Mesenchymal stem cell (in vitro differentiated cells and primary cell): ENCODE measurements around the gene MPHOSPH10.
A peak's percentile ranks its signal among the peaks of the same experiment; 100 is the strongest.

ENCODE experiments used
- DNase-seq: peaks from one replicate; pipeline ENCODE4 v3.0.0-alpha.2; 2013
- H2AFZ ChIP-seq: one replicate; pipeline ENCODE4 v1.6.1; 2013; ENCODE audit warnings: low read depth, mild to moderate bottlenecking, control low read depth, inconsistent platforms, low read length, moderate library complexity
- H2AK5ac ChIP-seq: 2 replicates; pipeline ENCODE4 v1.6.1; 2013; ENCODE audit warnings: low read length, moderate library complexity, mild to moderate bottlenecking, inconsistent platforms; ENCODE audit not compliant: severe bottlenecking
- H2BK120ac ChIP-seq: one replicate; pipeline ENCODE4 v1.6.1; 2013; ENCODE audit warnings: low read depth, mild to moderate bottlenecking, inconsistent platforms, low read length, moderate library complexity
- H2BK12ac ChIP-seq, 2 experiments: one replicate each; pipeline ENCODE4 v1.6.1; 2013; ENCODE audit warnings: inconsistent platforms in 2 of 2, low read length in 2 of 2, mild to moderate bottlenecking in 2 of 2, moderate library complexity in 2 of 2, control low read depth in 1 of 2
- H2BK15ac ChIP-seq: one replicate; pipeline ENCODE4 v1.6.1; 2013; ENCODE audit warnings: mild to moderate bottlenecking, low read depth, inconsistent platforms; ENCODE audit not compliant: poor library complexity, severe bottlenecking
- H2BK5ac ChIP-seq: 2 replicates; pipeline ENCODE4 v1.6.1; 2013; ENCODE audit warnings: low read depth, mild to moderate bottlenecking, low read length, control low read depth, inconsistent platforms; ENCODE audit not compliant: poor library complexity, severe bottlenecking
- H3K14ac ChIP-seq, 2 experiments: one replicate each; pipeline ENCODE4 v1.6.1; 2013; ENCODE audit warnings: inconsistent platforms in 2 of 2, low read length in 2 of 2, control low read depth in 1 of 2, mild to moderate bottlenecking in 1 of 2, moderate library complexity in 1 of 2
- H3K18ac ChIP-seq, 2 experiments: one replicate each; pipeline ENCODE4 v1.6.1; 2013; ENCODE audit warnings: inconsistent platforms in 2 of 2, low read length in 2 of 2, control low read depth in 1 of 2, low read depth in 1 of 2, mild to moderate bottlenecking in 1 of 2
- H3K23ac ChIP-seq, 2 experiments: one replicate each; pipeline ENCODE4 v1.6.1; 2013; ENCODE audit warnings: inconsistent platforms in 2 of 2, low read length in 2 of 2, mild to moderate bottlenecking in 2 of 2, moderate library complexity in 2 of 2, control low read depth in 1 of 2
- H3K27ac ChIP-seq: 2 replicates; pipeline ENCODE4 v1.5.1; 2013; ENCODE audit warnings: mild to moderate bottlenecking, moderate library complexity, low read length, control low read depth, inconsistent platforms; ENCODE audit not compliant: poor library complexity, severe bottlenecking
- H3K27me3 ChIP-seq, 2 experiments: 2 replicates each; pipeline versions ENCODE4 v1.6.1 to v1.7.0; 2013; ENCODE audit warnings: low read length in 2 of 2, mild to moderate bottlenecking in 2 of 2, moderate library complexity in 2 of 2, control low read depth in 1 of 2, inconsistent platforms in 1 of 2; ENCODE audit not compliant: control insufficient read depth in 1 of 2, insufficient read depth in 1 of 2
- H3K36me3 ChIP-seq, 2 experiments: 2 replicates each; pipeline versions ENCODE4 v1.6.1 to v1.7.0; 2013; ENCODE audit warnings: low read length in 2 of 2, control low read depth in 1 of 2, inconsistent platforms in 1 of 2, low read depth in 1 of 2, mild to moderate bottlenecking in 1 of 2; ENCODE audit not compliant: insufficient read depth in 2 of 2, control insufficient read depth in 1 of 2
- H3K4ac ChIP-seq, 2 experiments: one replicate each; pipeline ENCODE4 v1.6.1; 2013; ENCODE audit warnings: inconsistent platforms in 2 of 2, low read length in 2 of 2, mild to moderate bottlenecking in 2 of 2, moderate library complexity in 2 of 2, control low read depth in 1 of 2, low read depth in 1 of 2
- H3K4me1 ChIP-seq: 2 replicates; pipeline ENCODE4 v1.6.1; 2013; ENCODE audit warnings: low read depth, low read length, control low read depth; ENCODE audit not compliant: control insufficient read depth, insufficient read depth
- H3K4me2 ChIP-seq: 2 replicates; pipeline ENCODE4 v1.6.1; 2013; ENCODE audit warnings: low read length, mild to moderate bottlenecking, inconsistent platforms; ENCODE audit not compliant: poor library complexity, severe bottlenecking
- H3K4me3 ChIP-seq, 2 experiments: 2 replicates each; pipeline versions ENCODE4 v1.5.1 to v1.7.0; 2013; ENCODE audit warnings: low read length in 2 of 2, mild to moderate bottlenecking in 2 of 2, control low read depth in 1 of 2, low read depth in 1 of 2; ENCODE audit not compliant: insufficient read depth in 1 of 2
- H3K79me1 ChIP-seq: replicated peaks from 2 replicates; pipeline ENCODE4 v1.6.1; 2013; ENCODE audit warnings: mild to moderate bottlenecking, control low read depth, low read length, inconsistent platforms; ENCODE audit not compliant: poor library complexity, severe bottlenecking
- H3K9ac ChIP-seq: 2 replicates; pipeline ENCODE4 v1.7.0; 2013; ENCODE audit warnings: mild to moderate bottlenecking, low read length, moderate library complexity
- H3K9me3 ChIP-seq: 2 replicates; pipeline ENCODE4 v1.7.0; 2013; ENCODE audit warnings: mild to moderate bottlenecking, low read length; ENCODE audit not compliant: control insufficient read depth
- H4K8ac ChIP-seq: one replicate; pipeline ENCODE4 v1.6.1; 2013; ENCODE audit warnings: inconsistent platforms, mild to moderate bottlenecking, low read length, moderate library complexity
- H4K91ac ChIP-seq: one replicate; pipeline ENCODE4 v1.6.1; 2013; ENCODE audit warnings: mild to moderate bottlenecking, low read length, inconsistent platforms
- WGBS: methylation state at CpG from one replicate; pipeline ENCODE4 v1.1.7; 2013; ENCODE audit warnings: mixed read lengths; 5-methylcytosine and 5-hydroxymethylcytosine counted together

The MPHOSPH10 gene

DNA sequence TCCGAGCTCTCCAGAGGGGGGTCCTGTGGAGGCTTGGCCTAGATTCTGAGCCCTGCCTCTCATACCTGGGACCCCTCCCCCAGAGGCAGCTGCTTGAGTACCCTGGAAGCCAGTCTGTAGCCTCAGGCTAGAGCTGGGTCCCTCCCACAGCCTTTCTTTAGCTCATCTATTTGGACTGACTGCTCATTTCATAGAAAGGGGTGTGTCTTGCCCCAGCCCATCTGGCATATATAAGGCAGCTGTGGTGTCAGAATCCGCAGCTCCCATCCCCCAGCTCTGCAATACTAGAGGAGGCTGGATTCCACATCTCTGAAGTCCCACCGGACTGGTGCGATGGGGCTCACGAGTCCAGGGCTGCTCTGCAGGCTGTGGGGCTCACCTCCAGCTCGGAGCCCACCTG lies 26.1 kb downstream of the MPHOSPH10 start:
- H3K18ac ChIP-seq, result no peak overlapping the region
- H3K4me3 ChIP-seq, result peak overlapping the region in 1 of 2 experiments; percentile 76
- no peak overlapping the region for H3K4me2 ChIP-seq
- H3K79me1 ChIP-seq, result no peaks in the 10 kb centered on the region
- no peak overlapping the region for H2AFZ ChIP-seq
- H4K91ac ChIP-seq, result no peak overlapping the region
- no peak overlapping the region for H2BK120ac ChIP-seq
- H3K4ac ChIP-seq, result no peak overlapping the region
- 74% methylated on average over 6 of the region's 6 CpGs for WGBS
- no peak overlapping the region for H3K27ac ChIP-seq
- no peak overlapping the region for H4K8ac ChIP-seq
- H3K27me3 ChIP-seq, result peaks cover 33 to 38% of the 10 kb centered on the region in 2 experiments
- peak; percentile 2 for DNase-seq
- no peak overlapping the region for H2BK12ac ChIP-seq
- H3K9ac ChIP-seq, result peak overlapping the region; percentile 59
- H3K9me3 ChIP-seq, result no peaks in the 10 kb centered on the region
- no peak overlapping the region for H2AK5ac ChIP-seq
- H2BK5ac ChIP-seq, result no peak overlapping the region
- H3K4me1 ChIP-seq, result peaks cover 7% of the 10 kb centered on the region
- no peak overlapping the region for H3K23ac ChIP-seq
- H2BK15ac ChIP-seq, result no peak overlapping the region
- no peak overlapping the region for H3K14ac ChIP-seq
- no peaks in the 10 kb centered on the region for H3K36me3 ChIP-seq

GRCh38 chr2:71157124-71157793 lies 26.8 kb downstream of the MPHOSPH10 start:
- peaks cover 33 to 38% of the 10 kb centered on the region in 2 experiments for H3K27me3 ChIP-seq
- peak overlapping the region; percentile 59 for H3K9ac ChIP-seq
- H2BK15ac ChIP-seq, result no peak overlapping the region
- H3K4me1 ChIP-seq, result peaks cover 7% of the 10 kb centered on the region
- no peak overlapping the region for H4K8ac ChIP-seq
- H2BK5ac ChIP-seq, result no peak overlapping the region
- DNase-seq, result peak; percentile 28
- WGBS, result 22% methylated on average over 16 of the region's 16 CpGs
- H3K4me3 ChIP-seq, result peak overlapping the region in 1 of 2 experiments; percentile 76
- no peak overlapping the region for H3K18ac ChIP-seq
- peak overlapping the region; percentile 39 for H2AFZ ChIP-seq
- peak overlapping the region in 1 of 2 experiments; percentile 76 for H3K14ac ChIP-seq
- H3K27ac ChIP-seq, result no peak overlapping the region
- no peak overlapping the region for H4K91ac ChIP-seq
- H2AK5ac ChIP-seq, result no peak overlapping the region
- H3K23ac ChIP-seq, result no peak overlapping the region
- no peak overlapping the region for H2BK120ac ChIP-seq
- no peaks in the 10 kb centered on the region for H3K9me3 ChIP-seq
- H2BK12ac ChIP-seq, result no peak overlapping the region
- H3K36me3 ChIP-seq, result no peaks in the 10 kb centered on the region
- H3K79me1 ChIP-seq, result no peaks in the 10 kb centered on the region
- H3K4ac ChIP-seq, result no peak overlapping the region
- no peak overlapping the region for H3K4me2 ChIP-seq

DNA sequence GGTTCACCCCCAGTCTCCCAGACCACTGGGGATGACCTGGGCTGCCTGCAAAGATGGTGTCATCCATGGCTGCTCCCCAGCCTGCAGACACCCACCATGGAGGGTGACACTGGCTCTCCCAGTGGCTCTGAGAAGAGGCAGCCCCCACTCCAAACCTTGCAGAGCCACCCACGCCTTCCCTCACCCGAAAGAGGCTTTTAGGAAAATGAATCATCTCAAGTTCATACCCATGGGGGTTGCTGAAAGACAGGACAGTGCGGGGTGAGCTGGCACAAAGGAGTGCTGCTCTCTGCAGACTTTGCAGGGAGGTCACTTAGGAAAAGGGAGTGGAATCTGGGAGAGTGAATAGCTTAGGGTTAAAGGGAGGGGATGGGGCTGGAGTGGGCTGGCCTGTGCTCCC lies 36.4 kb downstream of the MPHOSPH10 start:
- WGBS, result 63% methylated on average over 3 of the region's 3 CpGs
- Histone ChIP-seq H2BK12ac (no peak overlapping the region), H3K23ac (no peak overlapping the region), H3K4ac (no peak overlapping the region), H2BK15ac (no peak overlapping the region), H2BK5ac (no peak overlapping the region), H3K27me3 (peaks cover 6 to 17% of the 10 kb centered on the region in 2 experiments), H3K14ac (no peak overlapping the region), H3K4me1 (no peaks in the 10 kb centered on the region), H3K9me3 (no peaks in the 10 kb centered on the region), H3K27ac (no peak overlapping the region), H3K18ac (no peak overlapping the region), H2AK5ac (no peak overlapping the region), H4K8ac (no peak overlapping the region), H4K91ac (no peak overlapping the region), H3K36me3 (no peaks in the 10 kb centered on the region), H2BK120ac (no peak overlapping the region), H3K4me2 (no peak overlapping the region), H2AFZ (no peak overlapping the region), H3K4me3 (no peak overlapping the region), H3K9ac (no peak overlapping the region), H3K79me1 (no peaks in the 10 kb centered on the region)
- no peak for DNase-seq

DNA sequence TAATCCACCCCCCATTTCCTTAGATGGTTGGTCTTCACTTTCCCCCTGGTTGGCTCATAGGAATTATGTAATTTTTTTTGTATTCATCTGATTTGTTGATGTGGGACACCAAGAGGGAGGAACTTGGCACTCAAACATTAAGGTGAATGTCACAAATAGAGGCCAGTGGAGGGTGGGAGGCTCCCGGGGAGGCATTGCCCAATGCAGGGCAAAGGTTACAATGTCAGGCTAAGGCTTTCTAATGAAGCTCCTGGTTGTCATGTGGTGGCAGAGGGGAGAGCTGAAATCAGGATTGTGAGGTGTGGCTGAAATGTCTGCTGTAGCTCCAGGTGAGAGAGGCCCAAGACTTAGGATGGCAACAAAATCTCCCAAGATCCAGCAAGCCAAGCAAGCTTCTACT lies 42.7 kb downstream of the MPHOSPH10 start:
- no peak overlapping the region for H3K9ac ChIP-seq

More for the DNA sequence above, 42.7 kb downstream of the MPHOSPH10 start:
- H3K4me2 ChIP-seq, result no peak overlapping the region
- no peak overlapping the region for H4K8ac ChIP-seq
- no peak overlapping the region for H2AK5ac ChIP-seq
- DNase-seq, result no peak
- no peak overlapping the region for H3K4me3 ChIP-seq
- no peak overlapping the region for H4K91ac ChIP-seq
- 92% methylated on average over 1 of the region's 1 CpG for WGBS
- H3K14ac ChIP-seq, result no peak overlapping the region
- no peak overlapping the region for H2BK120ac ChIP-seq
- H2BK15ac ChIP-seq, result no peak overlapping the region
- no peaks in the 10 kb centered on the region for H3K36me3 ChIP-seq
- no peak overlapping the region for H3K23ac ChIP-seq
- H3K79me1 ChIP-seq, result no peaks in the 10 kb centered on the region
- no peak overlapping the region for H2BK12ac ChIP-seq
- no peak overlapping the region for H3K4ac ChIP-seq
- H3K27me3 ChIP-seq, result peaks cover 39 to 46% of the 10 kb centered on the region in 2 experiments
- no peak overlapping the region for H2BK5ac ChIP-seq
- H3K9me3 ChIP-seq, result no peaks in the 10 kb centered on the region
- H3K4me1 ChIP-seq, result no peaks in the 10 kb centered on the region
- no peak overlapping the region for H3K27ac ChIP-seq
- no peak overlapping the region for H3K18ac ChIP-seq
- no peak overlapping the region for H2AFZ ChIP-seq
